ENCODE measurements around the gene TBCD. TPM values are rescaled to one million over a fixed set of nuclear protein-coding genes. Genes with fewer than 3 reads are reported as not detected.

TBCD gene
- total RNA-seq, 1 donor, result 39.5 TPM

- no peak for DNase-seq (ENCODE audit: low read depth)
- TF ChIP-seq CTCF (IDR thresholded peaks at IDR 0.05; ENCODE audit: insufficient read depth, low read length), result peak; percentile 1
Measured at GRCh38 chr17:82836823-82837357, 85.0 kb downstream of the TBCD start.

GRCh38 chr17:82837586-82838320 lies 85.9 kb downstream of the TBCD start:
- no peak overlapping the region for H3K4me3 ChIP-seq (ENCODE audit: low read depth, low read length)
- DNase-seq (ENCODE audit: low read depth), result no peak
- TF ChIP-seq CTCF (IDR thresholded peaks at IDR 0.05; ENCODE audit: insufficient read depth, low read length), result no peak

More at GRCh38 chr17:82836823-82837357, 85.0 kb downstream of the TBCD start:
- H3K4me3 ChIP-seq (ENCODE audit: low read depth, low read length), result no peak overlapping the region

GRCh38 chr17:82838386-82839063 lies 86.7 kb downstream of the TBCD start:
- no peak overlapping the region for H3K4me3 ChIP-seq (ENCODE audit: low read depth, low read length)
- no peak for TF ChIP-seq CTCF (IDR thresholded peaks at IDR 0.05; ENCODE audit: insufficient read depth, low read length)
- DNase-seq (ENCODE audit: low read depth), result peak; percentile 13

GRCh38 chr17:82839617-82840292 lies 87.9 kb downstream of the TBCD start, which contains the start of gene ZNF750:
TSS of gene ZNF750 (minus strand) at chr17:82840022. CDS start at chr17:82832454, 7,568 bp downstream.
- no peak for DNase-seq (ENCODE audit: low read depth)
- no peak for TF ChIP-seq CTCF (IDR thresholded peaks at IDR 0.05; ENCODE audit: insufficient read depth, low read length)
- H3K4me3 ChIP-seq (ENCODE audit: low read depth, low read length), result no peak within 1 kb of the TSS

GRCh38 chr17:82840431-82840831 lies 88.6 kb downstream of the TBCD start:
- H3K4me3 ChIP-seq (ENCODE audit: low read depth, low read length), result no peak overlapping the region
- TF ChIP-seq CTCF (IDR thresholded peaks at IDR 0.05; ENCODE audit: insufficient read depth, low read length), result no peak
- no peak for DNase-seq (ENCODE audit: low read depth)

- DNase-seq (ENCODE audit: low read depth), result no peak
- no peak for TF ChIP-seq CTCF (IDR thresholded peaks at IDR 0.05; ENCODE audit: insufficient read depth, low read length)
- H3K4me3 ChIP-seq (ENCODE audit: low read depth, low read length), result no peak overlapping the region
Measured at GRCh38 chr17:82841921-82842596, 90.2 kb downstream of the TBCD start.
